GM18499 (cell line): ENCODE data around the gene SMPDL3A.

Experiments
- ATAC-seq: cut with Tn5 transposase; IDR thresholded peaks from one replicate; pipeline ENCODE4 v1.9.1; 2021; ENCODE audit warnings: moderate number of reproducible peaks; ENCODE audit not compliant: insufficient read depth, unreplicated experiment

The SMPDL3A gene

DNA sequence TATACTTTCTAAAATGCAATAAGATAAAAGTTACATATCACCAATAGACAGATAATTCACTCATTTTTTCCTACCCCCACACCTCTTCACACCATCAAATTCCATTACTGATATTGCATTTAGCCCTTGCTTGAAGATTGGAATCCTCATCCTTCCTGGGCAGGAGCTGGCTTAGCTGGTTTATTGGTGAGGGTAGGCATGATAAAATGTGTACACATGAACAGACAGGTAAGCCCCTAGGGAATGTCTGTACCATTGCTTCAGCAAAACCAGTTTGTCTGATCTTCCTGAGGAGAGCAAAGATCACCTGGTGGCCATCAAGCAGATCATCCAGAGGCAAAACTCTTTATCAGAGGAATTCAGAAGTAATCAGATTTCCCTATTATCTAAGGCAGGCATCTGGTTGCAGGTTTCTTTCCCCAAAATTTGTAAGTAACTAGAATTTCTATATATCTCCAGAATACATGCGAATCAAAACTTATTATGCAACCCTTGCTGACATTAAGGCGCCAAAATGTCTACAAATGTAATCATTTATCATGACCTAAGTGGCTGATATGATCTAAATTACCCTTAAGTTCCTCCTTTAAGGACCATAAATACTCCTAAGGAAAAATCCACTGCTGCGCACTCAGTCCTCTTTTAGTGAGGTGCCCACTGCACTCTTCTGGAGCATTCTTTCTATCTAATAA is 16.2 kb upstream of the SMPDL3A start:
- no peak for ATAC-seq

- ATAC-seq: no peak
Measured at GRCh38 chr6:122775975-122776374, 13.1 kb upstream of the SMPDL3A start.

DNA sequence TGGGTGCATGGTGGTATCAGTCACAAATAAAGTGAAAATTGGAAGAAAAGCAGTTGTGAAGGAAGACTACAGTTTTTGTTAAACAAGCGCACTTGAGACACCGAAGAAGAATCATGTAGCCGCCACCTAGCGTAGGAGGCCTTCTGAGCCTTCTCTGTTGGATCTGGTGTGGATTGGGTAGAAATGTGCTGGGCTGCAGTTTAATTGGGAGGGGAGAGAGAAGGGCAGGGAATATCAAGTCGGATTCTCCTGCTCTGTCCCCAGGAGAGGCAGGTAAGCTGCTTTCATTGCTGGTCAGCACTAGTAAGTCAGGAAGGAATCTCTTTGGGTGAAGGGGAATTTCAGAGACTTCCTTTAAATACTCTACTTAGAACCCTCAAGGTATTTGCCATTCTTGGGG is 10.8 kb upstream of the SMPDL3A start:
- no peak for ATAC-seq

GRCh38 chr6:122778985-122779661 is 9.9 kb upstream of the SMPDL3A start:
- no peak for ATAC-seq

GRCh38 chr6:122779667-122780066 is 9.4 kb upstream of the SMPDL3A start, which contains the start of gene FABP7:
TSS of gene FABP7 (plus strand) at chr6:122779716. CDS start at chr6:122779795, 79 bp downstream.
- ATAC-seq: no peak

GRCh38 chr6:122780114-122780513 is 8.9 kb upstream of the SMPDL3A start:
- no peak for ATAC-seq

DNA sequence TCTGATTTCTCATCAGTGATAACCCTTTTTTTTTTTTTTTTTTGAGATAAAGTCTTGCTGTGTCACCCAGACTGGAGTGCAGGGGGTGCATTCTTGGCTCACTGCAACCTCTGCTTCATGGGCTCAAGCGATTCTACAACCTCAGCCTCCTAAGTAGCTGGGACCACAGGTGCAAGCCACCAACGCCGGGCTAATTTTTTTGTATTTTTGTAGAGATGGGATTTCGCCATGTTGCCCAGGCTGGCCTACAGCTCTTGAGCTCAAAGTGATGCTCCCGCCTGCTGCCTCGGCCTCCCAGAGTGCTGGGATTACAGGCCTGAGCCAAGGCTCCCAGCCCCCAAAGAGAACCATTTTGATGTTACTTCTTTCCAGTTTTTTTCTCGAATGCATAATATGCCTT is 7.3 kb upstream of the SMPDL3A start:
- ATAC-seq: no peak

DNA sequence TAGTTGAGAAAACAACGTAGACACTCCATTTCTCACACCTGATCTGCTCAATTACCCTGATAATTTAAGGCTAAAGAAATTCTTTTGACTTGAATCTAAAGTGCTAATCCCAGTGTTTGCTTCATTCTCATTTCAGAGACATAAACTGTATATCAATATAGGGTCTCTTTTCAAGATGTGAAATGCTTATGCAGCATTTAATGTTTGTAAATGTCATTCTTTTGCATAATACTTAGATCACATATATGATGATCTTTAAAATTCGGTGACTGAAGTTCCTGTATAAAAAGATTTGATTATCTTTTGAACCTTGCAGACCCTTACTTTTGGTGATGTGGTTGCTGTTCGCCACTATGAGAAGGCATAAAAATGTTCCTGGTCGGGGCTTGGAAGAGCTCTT is 5.7 kb upstream of the SMPDL3A start:
- no peak for ATAC-seq

- no peak for ATAC-seq
Measured at GRCh38 chr6:122785891-122786290, 3.2 kb upstream of the SMPDL3A start.

GRCh38 chr6:122787721-122788120 is 1.3 kb upstream of the SMPDL3A start:
- ATAC-seq: no peak

GRCh38 chr6:122788208-122788607 is 850 bp upstream of the SMPDL3A start:
- no peak for ATAC-seq

GRCh38 chr6:122788663-122789181 is 336 bp upstream of the SMPDL3A start:
- ATAC-seq: peak; percentile 16

GRCh38 chr6:122790028-122790422 is 967 bp downstream of the SMPDL3A start:
- ATAC-seq: peak; percentile 4

DNA sequence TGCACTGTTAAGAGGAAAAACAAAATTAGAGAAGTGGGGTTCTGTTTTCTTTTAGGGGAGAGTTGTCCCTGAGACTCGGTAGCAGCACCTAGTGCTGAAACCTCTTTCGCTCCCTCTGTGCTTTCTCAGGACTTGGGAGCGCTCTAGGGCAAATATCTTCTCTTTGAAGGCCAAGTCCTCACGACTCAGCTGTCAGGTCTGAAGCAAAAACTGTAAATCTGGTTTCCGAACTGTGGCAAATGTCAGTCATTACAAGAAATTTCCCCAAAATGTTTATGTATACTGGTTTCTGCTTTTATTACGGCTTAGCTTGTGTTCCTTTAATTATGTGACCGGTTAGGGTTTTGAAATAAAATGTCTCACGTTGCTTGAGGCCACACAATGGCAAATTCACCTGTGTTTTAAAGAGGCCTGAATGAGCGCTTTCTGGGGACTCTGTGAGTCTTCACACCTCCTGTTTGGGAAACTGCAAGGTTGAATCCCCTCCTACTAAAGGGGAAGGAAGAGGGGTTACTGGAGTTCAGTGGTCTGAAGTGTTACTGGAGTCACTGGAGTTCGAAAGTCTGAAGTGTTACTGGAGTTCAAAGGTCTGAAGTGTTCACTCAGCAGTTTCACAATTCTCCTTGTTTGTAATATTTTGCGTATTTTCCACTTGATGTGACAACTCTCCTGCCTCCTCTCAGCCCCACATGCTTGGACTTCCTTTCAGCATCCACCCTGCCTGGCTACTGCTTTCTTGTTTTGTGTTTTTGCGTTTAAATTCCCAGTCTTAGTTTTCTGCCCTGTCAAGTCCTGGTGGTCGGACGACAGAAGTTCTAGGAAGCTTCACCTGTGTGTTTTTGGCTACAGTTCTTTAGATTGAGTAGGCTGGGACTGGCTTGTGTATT is 1.6 kb downstream of the SMPDL3A start:
- no peak for ATAC-seq

DNA sequence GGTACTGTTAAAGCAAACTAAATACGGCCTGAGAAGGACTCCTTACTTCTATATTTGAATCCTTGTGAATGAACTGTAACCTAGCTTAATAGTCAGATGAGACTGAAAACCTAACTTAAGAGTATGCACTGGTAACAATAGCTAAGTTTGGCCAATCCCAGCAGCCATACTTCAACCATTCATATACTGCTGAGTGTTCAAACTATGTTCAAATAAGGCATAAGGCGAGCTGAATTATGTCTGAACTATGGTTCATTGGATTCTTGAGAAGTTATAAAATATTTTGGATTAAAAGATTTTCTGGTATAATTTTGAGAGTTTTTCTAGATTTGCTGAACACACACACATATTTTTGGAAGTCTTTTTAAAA is 2.2 kb downstream of the SMPDL3A start:
- no peak for ATAC-seq

GRCh38 chr6:122792766-122793165 is 3.7 kb downstream of the SMPDL3A start:
- no peak for ATAC-seq

DNA sequence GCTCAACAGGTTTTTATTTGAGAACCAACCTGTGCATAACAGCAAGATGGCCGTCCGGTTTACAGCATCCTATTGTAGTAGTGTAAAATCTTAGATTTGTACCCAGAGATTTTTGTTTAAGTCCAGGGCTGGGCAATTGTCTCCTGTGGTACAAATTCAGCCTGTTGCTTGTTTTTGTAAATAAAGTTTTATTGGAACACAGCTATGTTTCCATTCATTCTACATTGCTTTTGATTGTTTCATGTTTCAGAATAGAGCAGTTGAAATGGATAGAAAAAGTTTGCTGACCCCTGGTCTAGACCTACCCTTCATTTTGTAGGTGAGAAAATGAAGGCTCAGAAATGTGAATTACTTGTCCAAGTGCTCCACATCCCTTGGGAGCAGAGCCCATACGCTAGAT is 8.5 kb downstream of the SMPDL3A start:
- no peak for ATAC-seq

GRCh38 chr6:122798099-122798641 is 9.1 kb downstream of the SMPDL3A start:
- ATAC-seq: peak; percentile 89

DNA sequence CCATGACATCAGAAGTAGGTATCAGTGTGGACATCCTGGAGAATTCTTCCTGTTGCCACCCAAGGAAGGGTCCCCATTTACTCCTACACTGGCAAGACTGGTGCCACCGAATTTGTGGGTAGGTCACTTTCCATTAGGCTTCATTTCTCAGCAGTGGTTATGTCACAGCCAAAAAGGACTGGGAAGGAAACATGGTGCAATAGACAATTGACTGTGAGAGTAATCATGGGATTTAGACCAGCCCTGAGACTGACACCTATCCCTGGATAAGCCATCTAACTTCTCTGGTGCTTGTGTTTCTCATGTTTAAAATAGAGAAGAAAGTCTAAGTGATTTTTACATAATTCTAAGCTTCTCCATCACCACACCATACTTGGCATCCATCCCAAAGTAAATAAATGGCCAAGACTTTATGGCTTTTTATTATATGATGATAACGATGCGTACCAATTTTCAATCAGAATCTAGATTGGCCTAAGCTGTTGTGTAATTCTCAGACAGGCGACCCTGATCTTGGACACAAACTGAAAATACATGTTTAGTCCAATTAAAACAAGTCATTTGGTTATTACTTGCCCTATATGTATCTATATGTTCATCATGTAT is 10.2 kb downstream of the SMPDL3A start:
- no peak for ATAC-seq
